Muscle of leg (tissue), 11 donors: Measurements from ENCODE around the gene CCDC18. TPM values are rescaled to one million over a fixed set of nuclear protein-coding genes. Genes with fewer than 3 reads are reported as not detected.
"Not testable (repeated sequence)": the region's sequence is repeated elsewhere in the genome, so short reads cannot be mapped to it uniquely, and the experiment has no call there.

Experiments used
- DNase-seq: peaks from one replicate; pipeline ENCODE4 v3.0.0; 2013
- H3K27ac ChIP-seq: one replicate; pipeline ENCODE4 v1.5.1; 2013; ENCODE audit warnings: mild to moderate bottlenecking, low read length, control low read depth
- H3K27me3 ChIP-seq: one replicate; pipeline ENCODE4 v1.6.1; 2013; ENCODE audit warnings: low read length; ENCODE audit not compliant: control insufficient read depth, insufficient read depth
- H3K36me3 ChIP-seq: one replicate; pipeline ENCODE4 v1.6.1; 2013; ENCODE audit warnings: low read length; ENCODE audit not compliant: control insufficient read depth, insufficient read depth
- H3K4me1 ChIP-seq: one replicate; pipeline ENCODE4 v1.6.1; 2013; ENCODE audit warnings: low read length; ENCODE audit not compliant: control insufficient read depth, insufficient read depth
- H3K4me3 ChIP-seq: one replicate; pipeline ENCODE4 v1.5.1; 2013; ENCODE audit warnings: low read length, control low read depth
- H3K9me3 ChIP-seq: replicated peaks from 2 replicates; pipeline ENCODE4 v1.6.1; 2013; ENCODE audit warnings: low read depth, low read length; ENCODE audit not compliant: control insufficient read depth
- WGBS: methylation state at CpG from one replicate; pipeline ENCODE4 v1.1.5; 2013; ENCODE audit warnings: missing lambda C conversion rate; ENCODE audit not compliant: insufficient coverage; 5-methylcytosine and 5-hydroxymethylcytosine counted together
- polyA plus RNA-seq, 8 donors: library from polyadenylated mRNA; unstranded; fragments of 120-200 nt; gene quantifications; one replicate each; pipeline versions ENCODE4 v1.2.1 to v1.2.3, GENCODE V29; 2013; ENCODE audit warnings: inconsistent platforms in 1 of 8, low replicate concordance in 1 of 8; ENCODE audit not compliant: insufficient read length in 8 of 8, insufficient read depth in 1 of 8
- total RNA-seq: library from RNA; stranded (reverse); fragments of 120-200 nt; gene quantifications from one replicate; pipeline ENCODE4 v1.2.4, GENCODE V29; 2013

CCDC18 gene
- total and polyA plus RNA-seq, 9 donors: 4.5 to 8.1 (median 5.7) TPM

- H3K9me3 ChIP-seq: no peaks in the 10 kb centered on the region
Observed at GRCh38 chr1:93150729-93151128, 29.8 kb upstream of the CCDC18 start.

DNA sequence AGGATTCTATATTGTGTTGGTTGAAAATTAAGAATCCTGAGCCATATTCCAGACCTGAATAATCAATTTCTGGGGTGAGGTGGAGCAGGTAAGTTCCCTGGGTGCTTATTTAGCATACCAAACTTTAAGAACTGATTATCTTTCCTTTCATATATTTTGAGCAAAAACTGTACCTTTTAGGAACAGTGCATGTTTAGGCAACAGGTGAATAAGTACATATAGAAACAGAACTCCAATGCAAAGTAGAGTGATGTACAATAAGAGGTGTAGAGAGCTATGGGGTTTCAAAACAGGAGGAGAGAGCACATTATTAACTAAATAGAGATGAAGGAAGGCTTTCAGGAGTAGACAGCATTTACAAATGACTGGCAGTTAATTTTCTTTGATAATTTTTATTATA is 29.1 kb upstream of the CCDC18 start:
- Histone ChIP-seq H3K4me1 (no peaks in the 10 kb centered on the region), H3K27me3 (no peaks in the 10 kb centered on the region), H3K36me3 (peaks cover 14% of the 10 kb centered on the region), H3K9me3 (no peaks in the 10 kb centered on the region), H3K4me3 (no peak overlapping the region), H3K27ac (no peak overlapping the region)
- DNase-seq: no peak

More at GRCh38 chr1:93150729-93151128, 29.8 kb upstream of the CCDC18 start:
- Histone ChIP-seq H3K27ac (no peak overlapping the region), H3K36me3 (peaks cover 14% of the 10 kb centered on the region), H3K4me3 (no peak overlapping the region), H3K27me3 (no peaks in the 10 kb centered on the region), H3K4me1 (no peaks in the 10 kb centered on the region)
- DNase-seq: no peak
- WGBS: no CpG with 5 or more reads among the region's 1 CpG

DNA sequence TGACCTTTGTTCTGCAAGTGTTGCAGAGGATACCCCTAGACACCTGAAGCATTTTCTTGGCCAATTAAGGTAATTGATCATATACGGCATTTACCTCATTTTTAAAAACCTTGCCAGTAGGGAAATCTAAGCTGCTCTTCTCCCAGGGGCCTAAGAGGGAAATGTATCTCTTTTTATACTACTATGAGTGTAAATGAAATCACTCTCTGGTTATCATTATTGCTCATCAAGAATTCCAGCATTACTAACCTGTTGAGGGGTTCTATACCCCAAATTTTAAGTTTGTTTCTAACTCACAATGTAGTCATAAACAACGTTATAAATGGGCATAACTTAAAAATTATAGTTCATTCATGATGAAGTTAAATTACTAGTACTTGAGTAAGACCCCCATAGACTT is 27.7 kb upstream of the CCDC18 start:
- Histone ChIP-seq H3K4me1 (no peaks in the 10 kb centered on the region), H3K36me3 (peaks cover 17% of the 10 kb centered on the region), H3K4me3 (no peak overlapping the region), H3K27ac (no peak overlapping the region), H3K27me3 (no peaks in the 10 kb centered on the region), H3K9me3 (no peaks in the 10 kb centered on the region)
- WGBS: no CpG with 5 or more reads among the region's 2 CpGs
- DNase-seq: no peak

DNA sequence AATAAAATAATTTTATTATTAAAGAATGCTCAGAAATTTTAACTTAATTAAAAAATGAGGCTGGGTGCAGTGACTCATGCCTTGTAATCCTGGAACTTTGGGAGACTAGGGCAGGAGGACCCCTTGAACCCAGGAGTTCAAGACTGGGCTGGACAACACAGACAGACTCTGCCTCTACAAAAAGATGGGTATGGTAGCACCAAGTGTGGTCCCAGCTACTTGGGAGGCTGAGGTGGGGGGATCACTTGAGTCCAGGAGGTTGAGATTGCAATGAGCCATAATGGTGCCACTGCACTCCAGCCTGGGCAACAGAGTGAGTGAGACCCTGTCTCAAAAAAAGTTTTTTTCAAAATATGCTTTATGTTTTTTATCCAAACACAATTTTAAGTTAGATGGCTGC is 25.6 kb upstream of the CCDC18 start:
- no peaks in the 10 kb centered on the region for H3K9me3 ChIP-seq
- no peak for DNase-seq
- H3K4me3 ChIP-seq: no peak overlapping the region
- H3K36me3 ChIP-seq: peaks cover 10% of the 10 kb centered on the region
- H3K27me3 ChIP-seq: no peaks in the 10 kb centered on the region
- H3K27ac ChIP-seq: no peak overlapping the region
- no peaks in the 10 kb centered on the region for H3K4me1 ChIP-seq

- H3K36me3 ChIP-seq: peaks cover 10% of the 10 kb centered on the region
Observed at GRCh38 chr1:93155335-93155734, 25.2 kb upstream of the CCDC18 start.

GRCh38 chr1:93159337-93159736 is 21.2 kb upstream of the CCDC18 start:
- no peaks in the 10 kb centered on the region for H3K4me1 ChIP-seq
- no peak overlapping the region for H3K4me3 ChIP-seq
- no peak overlapping the region for H3K27ac ChIP-seq
- no peak for DNase-seq
- no CpG with 5 or more reads among the region's 2 CpGs for WGBS
- peaks cover 7% of the 10 kb centered on the region for H3K36me3 ChIP-seq
- no peaks in the 10 kb centered on the region for H3K9me3 ChIP-seq
- no peaks in the 10 kb centered on the region for H3K27me3 ChIP-seq

More at GRCh38 chr1:93155335-93155734, 25.2 kb upstream of the CCDC18 start:
- Histone ChIP-seq H3K4me3 (no peak overlapping the region), H3K27ac (no peak overlapping the region), H3K27me3 (no peaks in the 10 kb centered on the region), H3K9me3 (no peaks in the 10 kb centered on the region), H3K4me1 (no peaks in the 10 kb centered on the region)
- WGBS: no CpG with 5 or more reads among the region's 3 CpGs
- DNase-seq: no peak

DNA sequence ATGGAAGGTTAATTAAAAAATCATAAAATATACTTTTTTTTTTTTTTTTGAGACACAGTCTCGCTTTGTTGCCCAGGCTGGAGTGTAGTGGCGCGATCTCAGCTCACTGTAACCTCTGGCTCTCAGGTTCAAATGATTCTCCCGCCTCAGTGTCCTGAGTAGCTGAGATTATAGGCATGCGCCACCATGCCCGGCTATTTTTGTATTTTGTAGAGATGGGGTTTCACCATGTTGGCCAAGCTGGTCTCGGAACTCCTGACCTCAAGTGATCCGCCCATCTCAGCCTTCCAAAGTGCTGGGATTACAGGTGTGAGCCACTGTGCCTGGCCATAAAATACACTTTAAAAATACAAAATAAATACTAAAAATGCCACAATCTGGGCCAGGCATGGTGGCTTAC is 17.2 kb upstream of the CCDC18 start:
- H3K27ac ChIP-seq, H3K4me1 ChIP-seq, H3K27me3 ChIP-seq, H3K9me3 ChIP-seq, H3K36me3 ChIP-seq, H3K4me3 ChIP-seq, DNase-seq: not testable (repeated sequence)
- no CpG with 5 or more reads among the region's 8 CpGs for WGBS

DNA sequence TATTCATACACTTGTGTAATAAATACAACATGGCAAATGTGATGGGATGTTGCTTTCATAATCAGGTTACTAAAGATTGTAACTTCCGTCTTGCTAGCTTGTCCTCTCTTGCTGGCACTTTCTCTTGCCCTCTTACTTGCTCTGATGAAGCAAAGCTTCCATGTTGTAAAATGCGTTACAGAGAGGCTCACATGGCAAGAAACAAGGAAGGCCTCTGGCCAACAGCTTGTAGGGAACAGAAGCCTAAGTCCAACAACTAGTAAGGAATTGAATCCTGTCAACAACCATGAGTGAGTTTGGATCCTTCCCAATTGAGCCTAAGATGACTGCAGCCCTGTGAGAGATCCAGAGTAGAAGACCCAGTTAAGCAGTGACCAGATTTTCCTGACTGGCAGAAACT is 15.7 kb upstream of the CCDC18 start:
- H3K4me3 ChIP-seq: no peak overlapping the region
- H3K4me1 ChIP-seq: no peaks in the 10 kb centered on the region
- no peaks in the 10 kb centered on the region for H3K27me3 ChIP-seq
- H3K9me3 ChIP-seq: peaks cover 2% of the 10 kb centered on the region
- WGBS: 91% methylated on average over 1 of the region's 2 CpGs
- no peak overlapping the region for H3K27ac ChIP-seq
- H3K36me3 ChIP-seq: no peaks in the 10 kb centered on the region
- no peak for DNase-seq

GRCh38 chr1:93165895-93166294 is 14.6 kb upstream of the CCDC18 start:
- not testable (repeated sequence) for DNase-seq, H3K27ac ChIP-seq
- no CpG with 5 or more reads among the region's 1 CpG for WGBS

DNA sequence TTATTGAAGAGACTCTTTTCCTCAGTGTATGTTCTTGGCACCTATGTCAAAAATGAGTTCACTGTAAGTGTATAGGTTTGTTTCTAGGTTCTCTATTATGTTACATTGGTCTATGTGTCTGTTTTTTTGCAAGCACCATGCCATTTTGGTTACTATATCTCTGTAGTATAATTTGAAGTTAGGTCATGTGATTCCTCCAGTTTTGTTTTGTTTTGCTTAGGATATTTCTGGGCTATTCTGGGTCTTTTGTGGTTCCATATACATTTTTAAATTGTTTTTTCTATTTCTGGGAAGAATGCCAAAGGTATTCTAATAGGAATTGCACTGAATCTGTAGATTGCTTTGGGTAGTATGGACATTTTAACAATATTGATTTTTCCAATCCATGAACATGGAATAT is 13.5 kb upstream of the CCDC18 start:
- Histone ChIP-seq H3K27ac (no peak overlapping the region), H3K4me1 (no peaks in the 10 kb centered on the region), H3K9me3 (peaks cover 2% of the 10 kb centered on the region), H3K27me3 (no peaks in the 10 kb centered on the region), H3K4me3 (no peak overlapping the region), H3K36me3 (no peaks in the 10 kb centered on the region)
- DNase-seq: no peak

More at GRCh38 chr1:93165895-93166294, 14.6 kb upstream of the CCDC18 start:
- not testable (repeated sequence) for H3K36me3 ChIP-seq, H3K27me3 ChIP-seq, H3K9me3 ChIP-seq, H3K4me3 ChIP-seq, H3K4me1 ChIP-seq

GRCh38 chr1:93170141-93170678 is 10.3 kb upstream of the CCDC18 start:
- 97% methylated on average over 33 of the region's 36 CpGs for WGBS
- not testable (repeated sequence) for DNase-seq, H3K27me3 ChIP-seq, H3K36me3 ChIP-seq, H3K9me3 ChIP-seq, H3K4me1 ChIP-seq, H3K27ac ChIP-seq, H3K4me3 ChIP-seq
